Hepatic stellate cell (primary cell): ENCODE measurements around the gene UBE2V1.
"Not testable (repeated sequence)": the region's sequence is repeated elsewhere in the genome, so short reads cannot be mapped to it uniquely, and the experiment has no call there.

Source experiments
- DNase-seq: peaks from one replicate; pipeline ENCODE4 v3.0.0; 2011; ENCODE audit warnings: low spot score

Gene UBE2V1

GRCh38 chr20:50112512-50113419 lies at the start of gene UBE2V1:
TSS of gene UBE2V1 (minus strand) at chr20:50113150. CDS start at chr20:50113128, 22 bp downstream.
- peak; percentile 97 for DNase-seq

- DNase-seq, result not testable (repeated sequence)
Observed at GRCh38 chr20:50161494-50161893, 48.5 kb upstream of the UBE2V1 start.

GRCh38 chr20:50153500-50154377 lies 40.8 kb upstream of the UBE2V1 start, which contains the start of gene PEDS1:
TSS of gene PEDS1 (minus strand) at chr20:50153723. CDS start at chr20:50153637, 86 bp downstream.
- peak; percentile 99 for DNase-seq

GRCh38 chr20:50153153-50153499 lies 40.2 kb upstream of the UBE2V1 start:
- peak; percentile 36 for DNase-seq

- no peak for DNase-seq
Observed at GRCh38 chr20:50152394-50153152, 39.6 kb upstream of the UBE2V1 start.

GRCh38 chr20:50151034-50151743 lies 38.2 kb upstream of the UBE2V1 start:
- peak; percentile 38 for DNase-seq

- DNase-seq, result no peak
Observed at GRCh38 chr20:50149481-50150254, 36.7 kb upstream of the UBE2V1 start.

GRCh38 chr20:50146732-50147662 lies 34.0 kb upstream of the UBE2V1 start:
- no peak for DNase-seq

GRCh38 chr20:50146214-50146613 lies 33.3 kb upstream of the UBE2V1 start:
- DNase-seq, result no peak

GRCh38 chr20:50145566-50145965 lies 32.6 kb upstream of the UBE2V1 start:
- DNase-seq, result no peak

- DNase-seq, result peak; percentile 86
Observed at GRCh38 chr20:50144362-50144761, 31.4 kb upstream of the UBE2V1 start.

- no peak for DNase-seq
Observed at GRCh38 chr20:50142812-50143211, 29.9 kb upstream of the UBE2V1 start.

- no peak for DNase-seq
Observed at GRCh38 chr20:50141811-50142561, 29.0 kb upstream of the UBE2V1 start.

- DNase-seq, result no peak
Observed at GRCh38 chr20:50141018-50141675, 28.2 kb upstream of the UBE2V1 start.

GRCh38 chr20:50140339-50140859 lies 27.4 kb upstream of the UBE2V1 start:
- no peak for DNase-seq

GRCh38 chr20:50138479-50139393 lies 25.8 kb upstream of the UBE2V1 start:
- peak; percentile 37 for DNase-seq

- DNase-seq, result no peak
Observed at GRCh38 chr20:50138120-50138478, 25.1 kb upstream of the UBE2V1 start.
